GM19099 (cell line): ENCODE data around the gene RPL38.

ENCODE experiments used
- POLR2A ChIP-seq: IDR thresholded peaks from 3 replicates; pipeline ENCODE4 v1.6.1; 2011; ENCODE audit warnings: low read depth; ENCODE audit not compliant: insufficient read length; ENCODE audit errors: extremely low read depth

Gene RPL38

DNA sequence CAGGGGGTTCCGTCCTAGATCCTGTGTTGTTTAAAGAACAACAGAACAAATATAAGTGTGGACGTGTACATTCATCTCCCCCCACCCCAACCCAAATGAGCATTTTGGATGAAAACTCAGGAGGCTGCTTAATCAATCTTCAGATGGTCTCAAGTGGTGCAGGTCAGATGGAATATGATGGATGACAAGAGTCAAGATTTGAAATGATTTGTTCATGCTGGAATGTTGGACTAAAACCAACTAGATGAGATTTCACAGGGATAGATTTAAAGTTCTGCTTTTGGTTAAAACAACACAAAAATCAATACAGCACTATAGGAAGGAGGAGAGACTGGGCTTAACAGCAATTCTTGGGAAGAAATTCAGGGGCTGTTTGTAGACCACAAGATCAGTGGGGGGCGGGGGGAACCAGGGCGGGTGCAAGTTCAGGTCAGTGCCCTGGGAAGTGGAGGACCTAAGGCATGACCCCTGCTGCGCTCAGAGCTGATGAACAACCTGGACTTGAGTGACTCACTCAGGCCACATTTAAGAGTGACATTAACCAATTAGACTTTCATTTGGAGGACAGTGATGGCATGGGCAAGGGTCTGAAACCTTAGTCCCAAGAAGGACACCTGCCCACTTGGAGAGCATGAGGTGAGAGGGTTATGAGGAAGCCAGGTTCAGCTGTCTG is 25.0 kb downstream of the RPL38 start:
- TF ChIP-seq POLR2A = no peak

DNA sequence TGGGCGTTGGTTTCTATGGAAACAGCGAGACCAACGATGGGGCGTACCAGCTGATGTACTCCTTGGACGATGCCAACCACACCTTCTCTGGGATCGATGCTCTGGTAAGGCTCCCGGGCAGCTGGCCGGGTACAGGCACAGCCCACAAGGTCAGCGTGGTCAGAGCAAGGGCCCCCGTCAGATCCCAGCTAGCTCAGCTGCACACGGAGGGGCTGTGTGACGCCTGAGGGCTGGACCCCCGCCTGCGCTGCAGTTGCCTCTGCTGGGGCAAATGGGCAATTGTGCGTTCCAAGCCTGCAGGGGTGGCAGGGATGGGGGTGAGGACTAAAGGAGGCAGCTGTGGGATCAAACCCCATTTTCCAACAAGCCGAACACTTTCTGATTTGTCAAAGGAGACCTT is 27.4 kb downstream of the RPL38 start:
- TF ChIP-seq POLR2A = no peak

DNA sequence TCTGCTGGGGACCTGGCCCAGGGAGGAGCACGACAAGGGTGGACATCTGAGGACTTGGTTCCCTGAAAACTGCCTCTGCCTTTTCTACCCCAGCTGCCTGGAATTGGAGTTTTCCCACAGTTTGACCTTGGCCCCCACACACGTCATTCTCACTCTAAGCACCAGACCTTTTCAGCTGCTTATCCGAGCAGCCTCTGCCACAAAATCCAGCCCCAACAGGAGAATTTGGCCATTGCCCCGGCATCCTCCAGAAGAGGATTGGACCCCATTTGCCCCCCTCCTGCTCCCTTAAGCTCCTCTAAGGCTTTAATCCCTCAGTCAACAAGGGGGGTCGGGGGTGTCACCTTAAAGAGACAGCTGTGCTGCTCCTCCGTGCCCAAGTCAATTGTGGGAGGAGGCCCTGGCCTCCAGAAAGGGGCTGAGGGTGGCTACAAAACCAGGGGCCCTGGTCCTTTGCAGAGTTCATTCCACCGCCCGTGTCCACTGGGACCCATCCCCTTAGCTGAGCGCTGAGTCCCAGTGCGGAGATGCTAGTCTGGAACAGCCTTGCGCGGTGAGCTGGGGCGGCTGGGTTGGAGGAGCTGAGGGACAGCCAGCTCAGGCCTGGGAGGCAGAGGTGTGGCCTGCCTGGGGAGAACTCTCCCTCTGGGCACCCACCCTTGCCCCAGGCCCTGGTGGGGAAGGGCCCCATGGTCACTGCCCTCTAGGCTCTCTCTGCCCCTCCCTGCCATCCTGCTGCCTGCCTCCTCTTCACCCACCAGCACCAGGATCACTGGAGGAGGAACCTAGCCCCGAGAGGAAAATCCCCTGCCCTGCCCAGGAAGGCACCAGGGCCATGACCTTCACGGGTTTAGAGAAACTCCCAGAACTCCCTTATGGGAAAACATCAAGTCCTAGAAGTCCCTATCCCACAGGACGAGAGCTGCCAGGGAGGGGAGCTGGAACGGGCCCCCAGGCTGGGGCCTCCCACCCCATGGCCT is 28.7 kb downstream of the RPL38 start:
- no peak for TF ChIP-seq POLR2A

DNA sequence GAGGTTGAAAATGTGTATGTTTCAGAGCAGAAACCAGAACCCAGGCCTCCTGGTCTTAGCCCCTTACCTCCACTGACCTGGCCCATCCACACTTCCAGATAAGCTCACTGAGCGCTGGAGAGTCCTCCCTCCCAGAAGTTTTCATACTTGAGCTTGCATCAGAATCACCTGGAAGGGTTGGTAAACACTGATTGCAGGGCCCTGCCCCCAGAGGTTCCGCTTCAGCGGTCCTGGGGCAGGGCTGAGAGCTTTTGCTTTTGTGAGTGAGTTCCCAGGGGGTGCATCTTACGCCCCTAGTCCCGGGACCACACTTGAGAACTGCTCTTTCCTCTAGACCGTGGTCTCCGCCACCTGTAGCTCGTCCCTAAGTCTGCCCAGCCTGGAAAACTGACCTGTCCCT is 30.5 kb downstream of the RPL38 start:
- no peak for TF ChIP-seq POLR2A

DNA sequence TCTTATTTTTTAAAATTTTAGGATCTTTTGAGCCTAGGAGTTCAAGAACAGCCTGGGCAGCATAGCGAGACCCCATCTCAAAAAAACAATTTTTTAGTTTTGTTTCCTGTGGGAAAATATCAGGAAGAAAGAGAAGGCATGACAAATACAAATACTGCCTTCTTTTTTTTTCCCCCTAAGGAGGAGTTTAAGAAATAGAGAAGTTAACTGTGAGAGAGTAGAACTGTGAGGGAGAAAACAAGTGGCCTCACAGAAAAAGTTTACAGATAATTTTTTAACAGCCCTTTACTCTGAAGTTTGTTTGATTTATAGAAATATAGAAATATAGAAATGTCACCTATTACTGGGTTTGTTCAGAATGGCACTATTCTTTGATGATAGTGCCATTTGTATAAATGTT is 31.0 kb downstream of the RPL38 start:
- TF ChIP-seq POLR2A = no peak

DNA sequence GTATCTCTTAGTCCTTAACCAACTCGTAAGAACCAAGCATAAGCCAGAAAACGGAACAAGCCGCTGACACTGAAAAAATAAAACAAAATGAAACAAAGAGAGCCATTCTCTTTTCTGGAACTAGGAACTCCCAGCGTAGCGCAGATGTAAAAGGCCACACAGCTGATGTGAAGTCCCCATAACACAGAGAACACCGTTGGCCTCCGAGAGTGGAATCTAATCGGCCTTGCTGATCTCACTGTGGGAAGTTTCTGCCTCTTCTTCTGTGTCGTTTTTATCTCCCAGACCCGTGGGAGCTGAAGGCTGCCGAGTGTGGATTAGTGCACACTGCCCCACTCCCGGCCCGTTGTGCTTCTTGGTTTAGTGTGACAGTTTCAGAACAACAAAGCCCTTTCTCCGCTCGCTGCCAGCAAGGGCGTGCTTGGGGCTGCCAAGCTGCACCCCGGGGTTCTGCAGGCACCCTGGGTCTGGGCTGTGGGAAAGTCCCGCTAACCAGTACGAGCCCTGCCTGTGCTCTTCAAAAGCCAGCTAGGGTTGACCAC is 31.6 kb downstream of the RPL38 start:
- TF ChIP-seq POLR2A = no peak

DNA sequence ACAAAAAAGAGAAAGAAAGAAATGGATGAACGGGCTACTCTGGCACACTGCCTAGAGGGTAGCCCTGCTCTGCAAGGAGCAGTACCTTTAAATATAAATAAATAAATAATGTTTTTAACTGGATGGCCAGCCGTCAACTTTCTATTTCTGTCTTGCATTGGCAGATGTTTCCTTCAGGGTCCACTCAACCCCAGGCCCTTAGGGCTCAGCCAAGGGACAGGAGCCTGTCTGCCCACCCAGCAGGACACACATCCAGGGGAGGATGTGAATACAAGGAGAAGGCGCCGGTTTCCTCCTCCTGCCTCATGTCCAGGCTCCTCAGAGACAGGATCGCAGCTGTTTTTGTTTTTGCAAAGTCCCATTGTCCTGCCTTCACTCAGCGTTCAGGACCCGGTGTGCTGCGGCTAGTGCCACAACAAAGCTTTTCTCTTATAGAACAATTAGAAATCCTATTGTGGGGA is 32.5 kb downstream of the RPL38 start:
- TF ChIP-seq POLR2A = no peak

DNA sequence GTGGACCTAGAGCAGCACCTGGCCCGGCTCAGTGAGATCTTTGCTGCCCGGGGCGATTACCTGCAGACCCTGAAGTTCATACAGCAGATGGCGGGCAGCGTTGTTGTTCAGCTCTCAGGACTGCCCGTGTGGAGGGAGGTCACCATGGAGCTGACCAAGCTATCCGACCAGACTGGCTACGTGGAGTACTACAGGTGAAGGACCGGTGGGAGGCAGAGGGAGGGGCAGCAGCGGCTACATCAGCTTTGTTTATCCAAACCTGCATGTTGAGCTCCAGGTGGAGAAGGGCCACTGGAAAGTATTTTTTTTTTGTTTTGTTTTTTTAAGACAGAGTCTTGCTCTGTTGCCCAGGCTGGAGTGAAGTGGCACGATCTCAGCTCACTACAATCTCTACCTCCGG is 33.8 kb downstream of the RPL38 start:
- no peak for TF ChIP-seq POLR2A

DNA sequence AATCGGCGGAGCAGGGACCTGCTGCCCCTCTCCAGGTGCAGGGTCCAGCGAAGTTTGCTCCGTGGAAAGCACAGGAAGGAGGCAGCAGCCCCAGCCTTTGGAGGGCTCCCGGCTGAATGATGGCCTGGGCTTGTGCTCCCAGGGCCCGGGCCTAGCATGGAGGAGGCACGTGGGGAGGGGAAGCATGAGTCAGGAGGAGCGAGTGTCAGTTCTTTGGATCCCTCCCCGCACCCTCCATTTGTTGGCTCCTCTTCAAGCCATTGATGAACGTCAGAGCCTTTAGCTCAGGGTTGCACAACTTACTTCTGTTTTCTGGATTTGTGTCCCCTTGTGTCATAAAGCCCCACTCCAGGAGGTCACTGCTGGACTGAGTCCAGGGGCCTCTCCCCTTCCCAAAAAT is 35.7 kb downstream of the RPL38 start:
- no peak for TF ChIP-seq POLR2A

DNA sequence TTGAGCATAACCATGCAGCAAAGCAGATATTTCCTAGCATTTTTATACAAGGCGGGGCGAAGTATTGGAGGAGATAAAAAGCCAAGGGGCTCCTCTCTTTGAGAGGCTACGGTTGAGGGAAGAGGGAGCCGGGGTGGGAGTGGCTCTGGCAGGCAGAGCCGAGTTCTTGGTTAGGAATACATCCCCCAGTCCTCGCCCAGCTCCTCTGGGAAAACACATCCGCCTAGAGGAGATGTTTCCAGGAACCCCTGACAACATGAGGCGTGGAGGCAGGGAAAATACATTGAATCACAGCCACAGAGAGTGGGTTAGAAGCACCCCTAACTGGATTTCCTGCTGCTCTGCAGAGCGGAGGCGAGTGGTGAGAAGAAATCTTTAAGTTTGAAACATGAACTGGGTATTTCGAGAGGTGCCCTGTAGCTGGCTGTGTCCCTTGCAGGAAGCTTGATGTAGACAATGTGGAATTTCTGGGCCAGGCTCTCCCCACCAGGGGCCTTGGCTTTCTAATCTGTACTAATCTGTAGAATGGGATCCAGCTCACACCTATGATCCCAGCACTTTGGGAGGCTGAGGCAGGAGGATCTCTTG is 37.2 kb downstream of the RPL38 start:
- TF ChIP-seq POLR2A = no peak

DNA sequence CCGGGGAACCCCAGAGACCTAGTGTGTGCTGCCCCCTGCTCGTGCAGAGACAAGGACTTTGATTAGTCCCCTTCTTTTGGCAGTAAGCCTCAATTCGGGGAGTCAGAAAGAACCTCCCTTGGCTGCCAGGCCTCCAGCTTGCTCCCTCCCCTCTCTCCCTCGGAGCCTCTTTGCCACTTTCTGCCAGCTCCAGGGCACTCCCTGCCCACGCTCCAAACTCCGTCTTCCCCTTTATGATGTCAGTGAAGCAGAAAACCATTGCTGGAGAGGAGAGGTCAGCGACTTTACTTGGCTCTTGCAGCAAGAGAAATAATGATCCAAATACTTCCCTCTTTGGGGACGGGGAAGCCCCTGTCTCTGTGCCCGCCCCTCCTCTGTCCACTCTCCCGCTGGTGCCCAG is 38.0 kb downstream of the RPL38 start:
- no peak for TF ChIP-seq POLR2A

DNA sequence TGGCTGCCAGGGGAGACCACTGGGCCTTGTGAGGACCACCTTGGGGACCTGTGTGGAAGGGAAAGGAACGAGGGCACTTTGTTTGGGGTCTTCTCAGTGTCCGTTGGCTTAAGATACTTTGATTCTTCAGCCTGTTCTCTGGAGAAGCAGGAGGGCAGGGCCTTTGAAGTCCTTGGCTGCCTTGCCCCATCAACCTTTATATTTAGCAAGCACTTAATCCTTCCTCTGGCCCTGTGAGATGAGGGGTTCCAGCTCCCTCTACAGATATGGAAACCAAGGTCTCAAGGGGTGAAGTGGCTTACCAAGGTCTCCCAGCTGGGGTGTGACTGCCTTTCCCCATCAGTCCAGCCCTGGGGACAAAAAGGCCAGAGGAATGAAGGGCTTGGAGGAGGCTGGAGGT is 38.4 kb downstream of the RPL38 start:
- no peak for TF ChIP-seq POLR2A

DNA sequence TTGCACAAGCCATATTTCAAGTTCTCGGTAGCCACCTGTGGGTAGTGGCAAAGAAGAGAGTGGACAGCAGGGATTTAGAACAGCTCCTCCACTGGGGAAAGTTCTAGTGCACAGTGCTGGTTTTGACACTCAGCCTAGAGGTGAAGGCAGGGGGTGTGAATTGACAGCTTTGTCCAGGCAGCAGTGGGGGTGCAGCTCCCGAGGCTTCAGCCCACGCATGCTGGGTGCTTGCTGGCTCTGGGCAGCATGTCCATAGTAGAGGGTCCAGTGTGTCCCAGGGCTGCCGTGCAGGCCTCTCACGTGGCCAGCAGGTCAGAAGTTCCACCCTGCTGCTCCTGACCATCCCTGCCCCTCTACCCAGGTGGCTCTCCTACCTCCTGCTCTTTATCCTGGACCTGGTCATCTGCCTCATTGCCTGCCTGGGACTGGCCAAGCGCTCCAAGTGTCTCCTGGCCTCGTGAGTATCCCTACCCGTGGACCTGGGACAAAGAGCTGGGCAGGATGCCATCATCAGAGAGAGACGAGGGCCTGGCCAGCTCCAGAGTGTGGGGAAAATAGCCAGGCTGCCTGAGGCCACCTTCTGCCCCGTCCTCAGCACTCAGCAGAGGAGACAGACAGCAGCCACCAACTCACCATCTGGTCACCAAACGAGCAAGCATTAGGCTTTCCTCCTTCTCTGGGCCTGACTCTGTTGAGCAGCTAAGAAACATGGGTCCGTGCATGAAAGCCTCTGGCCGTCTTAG is 39.7 kb downstream of the RPL38 start:
- no peak for TF ChIP-seq POLR2A

DNA sequence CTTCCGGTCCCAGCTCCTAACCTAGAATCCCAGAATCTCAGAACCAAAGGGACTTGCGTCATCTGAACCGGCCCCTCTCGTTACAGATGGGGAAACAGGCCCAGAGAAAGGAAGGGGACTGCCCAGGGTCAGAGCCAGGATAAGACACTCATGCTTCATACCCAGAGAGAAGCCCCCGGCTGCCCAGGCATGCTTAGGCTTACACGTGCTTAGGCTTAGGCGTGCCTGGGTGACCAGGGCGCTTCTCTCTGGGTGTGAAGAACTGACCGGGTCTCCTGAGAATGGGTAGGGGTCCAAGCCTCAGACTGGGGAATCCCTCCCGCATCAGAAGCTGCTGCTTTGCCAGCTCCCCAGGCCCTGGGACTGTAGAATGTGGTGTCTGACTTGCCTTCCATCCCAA is 40.6 kb downstream of the RPL38 start:
- no peak for TF ChIP-seq POLR2A

DNA sequence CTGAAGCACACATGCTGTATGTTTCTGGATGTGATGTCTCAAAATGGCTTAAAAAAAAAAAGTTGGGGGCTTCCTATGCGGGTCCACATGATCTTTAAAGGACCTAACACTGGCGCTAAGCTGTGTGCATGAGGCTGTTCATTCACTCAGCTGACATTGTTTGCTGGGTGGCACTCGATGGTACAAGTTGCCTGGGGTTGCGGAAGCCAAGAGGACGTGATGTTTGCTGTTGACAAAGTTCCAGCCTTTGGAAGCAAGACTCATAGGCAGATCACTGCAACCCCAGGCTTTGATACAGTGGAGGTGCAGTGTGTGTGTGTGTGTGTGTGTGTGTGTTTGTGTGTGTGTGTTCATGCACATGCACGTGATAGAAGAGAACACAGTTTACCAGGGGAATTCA is 41.1 kb downstream of the RPL38 start:
- no peak for TF ChIP-seq POLR2A
